NB4 (cell line): ENCODE measurements around the gene ALS2CL.

Experiments used
- CTCF ChIP-seq: IDR thresholded peaks from one replicate; pipeline ENCODE4 v1.5.1; 2012; ENCODE audit warnings: low read depth, low read length
- POLR2A ChIP-seq: IDR thresholded peaks from 2 replicates; pipeline ENCODE4 v1.6.1; 2011; ENCODE audit warnings: mild to moderate bottlenecking; ENCODE audit not compliant: insufficient read length; ENCODE audit errors: extremely low read depth

GRCh38 chr3:46675843-46676567 is 17.5 kb downstream of the ALS2CL start:
- TF ChIP-seq CTCF (no peak), POLR2A (no peak)
